SK-N-SH treated with all-trans-retinoic acid at 6 μM for 48 hours (cell line): ENCODE data around the gene TRIM47.

ENCODE experiments used
- ATAC-seq: fragments of 200-7000 bp; cut with Tn5 transposase; 3 replicates; pipeline ENCODE4 v1.9.1; 2020; ENCODE audit warnings: mild to moderate bottlenecking, moderate library complexity
- ARNTL ChIP-seq: fragments of 450-650 bp; formaldehyde crosslinking; IDR thresholded peaks from 2 replicates; pipeline ENCODE4 v1.5.0; 2020; ENCODE audit warnings: low read depth, mild to moderate bottlenecking, moderate library complexity, borderline replicate concordance
- BACH2 ChIP-seq: fragments of 250-450 bp; sonication (Bioruptor Pico); IDR thresholded peaks from 2 replicates; pipeline ENCODE4 v1.9.0; 2021; ENCODE audit warnings: mild to moderate bottlenecking, borderline replicate concordance
- GLIS3 ChIP-seq: fragments of 250-450 bp; sonication (Bioruptor Pico); IDR thresholded peaks from 2 replicates; pipeline ENCODE4 v1.5.0; 2020; ENCODE audit warnings: mild to moderate bottlenecking, moderate library complexity
- ISL1 ChIP-seq: fragments of 250-450 bp; sonication (Bioruptor Pico); IDR thresholded peaks from 2 replicates; pipeline ENCODE4 v2.1.2; 2022; ENCODE audit warnings: mild to moderate bottlenecking, moderate library complexity
- PPARA ChIP-seq: fragments of 250-450 bp; sonication (Bioruptor Pico); IDR thresholded peaks from 2 replicates; pipeline ENCODE4 v1.5.0; 2020; ENCODE audit warnings: mild to moderate bottlenecking, borderline replicate concordance
- RARB ChIP-seq: fragments of 250-450 bp; sonication (Bioruptor Pico); IDR thresholded peaks from 2 replicates; pipeline ENCODE4 v1.8.0; 2021; ENCODE audit warnings: mild to moderate bottlenecking, moderate library complexity
- SNAI2 ChIP-seq: fragments of 250-450 bp; sonication (Bioruptor Pico); IDR thresholded peaks from 2 replicates; pipeline ENCODE4 v1.5.0; 2020; ENCODE audit warnings: mild to moderate bottlenecking, moderate library complexity
- TCF4 ChIP-seq: fragments of 250-450 bp; sonication (Bioruptor Pico); IDR thresholded peaks from 2 replicates; pipeline ENCODE4 v1.8.0; 2021; ENCODE audit warnings: mild to moderate bottlenecking, moderate library complexity, borderline replicate concordance
- TOX ChIP-seq: fragments of 250-450 bp; sonication (Bioruptor Pico); IDR thresholded peaks from 2 replicates; pipeline ENCODE4 v1.8.0; 2021; ENCODE audit warnings: mild to moderate bottlenecking, moderate library complexity, borderline replicate concordance
- ZC3H10 ChIP-seq: fragments of 250-450 bp; sonication (Bioruptor Pico); IDR thresholded peaks from 2 replicates; pipeline ENCODE4 v1.5.1; 2021; ENCODE audit warnings: mild to moderate bottlenecking, moderate library complexity
- ZFP3 ChIP-seq: fragments of 250-450 bp; sonication (Bioruptor Pico); IDR thresholded peaks from 2 replicates; pipeline ENCODE4 v1.5.0; 2020; ENCODE audit warnings: mild to moderate bottlenecking, moderate library complexity
- ZFP30 ChIP-seq: fragments of 450-650 bp; formaldehyde crosslinking; IDR thresholded peaks from 2 replicates; pipeline ENCODE4 v1.5.0; 2022; ENCODE audit warnings: mild to moderate bottlenecking, moderate library complexity
- ZNF565 ChIP-seq: fragments of 450-650 bp; formaldehyde crosslinking; conservative IDR thresholded peaks from 2 replicates; pipeline ENCODE4 v1.5.0; 2020; ENCODE audit warnings: low read depth, mild to moderate bottlenecking, moderate library complexity
- ZNF70 ChIP-seq: fragments of 450-650 bp; formaldehyde crosslinking; IDR thresholded peaks from 2 replicates; pipeline ENCODE4 v1.5.0; 2020; ENCODE audit warnings: mild to moderate bottlenecking, moderate library complexity
- ZNF8 ChIP-seq: fragments of 450-650 bp; formaldehyde crosslinking; IDR thresholded peaks from 2 replicates; pipeline ENCODE4 v1.5.0; 2020; ENCODE audit warnings: mild to moderate bottlenecking, moderate library complexity
- TF ChIP-seq, protein P1 (sequence below): fragments of 250-450 bp; sonication (Bioruptor Pico); IDR thresholded peaks from 2 replicates; pipeline ENCODE4 v1.5.1; 2021; ENCODE audit warnings: mild to moderate bottlenecking, moderate library complexity
- TF ChIP-seq, protein P2 (sequence below): fragments of 250-450 bp; sonication (Bioruptor Pico); IDR thresholded peaks from 2 replicates; pipeline ENCODE4 v1.5.1; 2020; ENCODE audit warnings: low read depth, mild to moderate bottlenecking, moderate library complexity
- TF ChIP-seq, protein P3 (sequence below): fragments of 250-450 bp; sonication (Bioruptor Pico); IDR thresholded peaks from 2 replicates; pipeline ENCODE4 v1.8.0; 2020; ENCODE audit warnings: mild to moderate bottlenecking, moderate library complexity, borderline replicate concordance
- TF ChIP-seq, protein P4 (sequence below): fragments of 250-450 bp; sonication (Bioruptor Pico); IDR thresholded peaks from 2 replicates; pipeline ENCODE4 v1.5.0; 2020; ENCODE audit warnings: mild to moderate bottlenecking, moderate library complexity
- TF ChIP-seq, protein P5 (sequence below): fragments of 250-450 bp; sonication (Bioruptor Pico); IDR thresholded peaks from 2 replicates; pipeline ENCODE4 v1.8.0; 2021; ENCODE audit warnings: low read depth, mild to moderate bottlenecking, moderate library complexity, borderline replicate concordance

Gene TRIM47

DNA sequence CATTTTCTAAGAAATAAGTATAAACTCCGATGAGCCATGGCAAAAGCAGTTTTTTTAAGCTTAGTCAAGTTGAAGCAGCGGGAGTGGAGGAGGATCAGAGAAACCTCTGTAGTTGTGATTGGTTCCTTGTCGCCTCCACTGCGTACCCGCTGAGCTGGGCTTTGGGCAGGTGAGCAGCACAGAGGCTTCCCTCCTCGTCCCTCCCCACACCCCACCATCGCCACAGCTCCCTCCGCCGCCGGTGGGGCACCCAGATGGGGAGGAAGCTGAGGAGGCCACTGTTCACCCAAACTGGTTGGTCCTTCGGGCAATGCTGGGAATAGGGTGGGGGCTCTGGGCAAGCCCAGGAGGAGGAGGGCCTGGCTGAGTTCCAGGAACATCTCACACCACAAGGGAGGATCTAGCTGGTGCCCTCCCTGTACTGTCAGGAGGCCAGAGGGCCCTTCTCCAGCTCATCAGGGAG lies 31.5 kb upstream of the TRIM47 start:
- no peak for ATAC-seq

DNA sequence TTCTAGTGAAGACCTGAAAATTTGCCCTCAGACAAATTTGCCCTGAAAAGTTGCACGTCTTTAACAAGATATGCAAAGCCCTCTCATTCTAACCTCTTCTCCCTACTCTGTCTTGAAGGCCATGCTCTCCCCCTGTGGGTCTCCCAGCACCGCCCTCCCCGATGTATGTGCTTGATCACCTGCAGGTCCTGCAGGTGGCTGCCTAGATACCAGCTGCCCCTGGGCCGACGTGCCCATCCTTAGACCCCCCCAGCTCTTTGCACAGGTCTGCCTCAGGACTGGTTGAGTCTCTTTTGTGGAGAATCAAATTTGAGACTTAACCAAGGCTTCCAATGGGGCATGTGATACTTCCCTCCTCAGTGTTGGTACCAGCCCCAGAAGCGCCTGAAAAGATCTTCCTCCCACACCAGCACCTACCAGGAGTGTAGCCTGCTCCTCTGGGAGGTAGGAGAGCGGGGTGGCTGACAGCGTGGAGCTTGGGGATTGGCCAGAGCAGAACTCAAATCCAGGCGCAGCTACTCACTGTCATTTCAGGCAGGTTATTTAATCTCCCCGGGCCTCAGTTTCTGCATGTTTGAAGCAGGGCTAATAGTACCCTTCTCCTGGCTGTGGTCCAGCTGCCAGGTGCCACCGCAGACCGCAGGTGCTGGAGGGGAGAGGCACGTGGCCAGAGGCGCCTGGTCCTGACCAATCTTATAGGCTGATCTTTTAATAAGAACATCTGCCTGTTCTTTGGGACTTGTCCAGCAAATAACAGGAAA lies 30.9 kb upstream of the TRIM47 start:
- no peak for TF ChIP-seq ARNTL (CRISPR knock-in tag)
- no peak for TF ChIP-seq ISL1 (CRISPR knock-in tag)
- TF ChIP-seq ZNF70 (CRISPR knock-in tag), result no peak
- TF ChIP-seq ZNF565, result no peak
- TF ChIP-seq, protein P1, sequence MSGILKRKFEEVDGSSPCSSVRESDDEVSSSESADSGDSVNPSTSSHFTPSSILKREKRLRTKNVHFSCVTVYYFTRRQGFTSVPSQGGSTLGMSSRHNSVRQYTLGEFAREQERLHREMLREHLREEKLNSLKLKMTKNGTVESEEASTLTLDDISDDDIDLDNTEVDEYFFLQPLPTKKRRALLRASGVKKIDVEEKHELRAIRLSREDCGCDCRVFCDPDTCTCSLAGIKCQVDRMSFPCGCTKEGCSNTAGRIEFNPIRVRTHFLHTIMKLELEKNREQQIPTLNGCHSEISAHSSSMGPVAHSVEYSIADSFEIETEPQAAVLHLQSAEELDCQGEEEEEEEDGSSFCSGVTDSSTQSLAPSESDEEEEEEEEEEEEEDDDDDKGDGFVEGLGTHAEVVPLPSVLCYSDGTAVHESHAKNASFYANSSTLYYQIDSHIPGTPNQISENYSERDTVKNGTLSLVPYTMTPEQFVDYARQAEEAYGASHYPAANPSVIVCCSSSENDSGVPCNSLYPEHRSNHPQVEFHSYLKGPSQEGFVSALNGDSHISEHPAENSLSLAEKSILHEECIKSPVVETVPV (CRISPR knock-in tag), result no peak
- TF ChIP-seq, protein P2, sequence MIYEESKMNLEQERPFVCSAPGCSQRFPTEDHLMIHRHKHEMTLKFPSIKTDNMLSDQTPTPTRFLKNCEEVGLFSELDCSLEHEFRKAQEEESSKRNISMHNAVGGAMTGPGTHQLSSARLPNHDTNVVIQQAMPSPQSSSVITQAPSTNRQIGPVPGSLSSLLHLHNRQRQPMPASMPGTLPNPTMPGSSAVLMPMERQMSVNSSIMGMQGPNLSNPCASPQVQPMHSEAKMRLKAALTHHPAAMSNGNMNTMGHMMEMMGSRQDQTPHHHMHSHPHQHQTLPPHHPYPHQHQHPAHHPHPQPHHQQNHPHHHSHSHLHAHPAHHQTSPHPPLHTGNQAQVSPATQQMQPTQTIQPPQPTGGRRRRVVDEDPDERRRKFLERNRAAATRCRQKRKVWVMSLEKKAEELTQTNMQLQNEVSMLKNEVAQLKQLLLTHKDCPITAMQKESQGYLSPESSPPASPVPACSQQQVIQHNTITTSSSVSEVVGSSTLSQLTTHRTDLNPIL (CRISPR knock-in tag), result no peak
- no peak for TF ChIP-seq RARB (CRISPR knock-in tag)
- TF ChIP-seq TCF4, result no peak
- TF ChIP-seq SNAI2 (CRISPR knock-in tag), result no peak
- no peak for TF ChIP-seq GLIS3 (CRISPR knock-in tag)
- TF ChIP-seq ZC3H10 (CRISPR knock-in tag), result no peak
- no peak for TF ChIP-seq PPARA (CRISPR knock-in tag)
- no peak for TF ChIP-seq BACH2 (CRISPR knock-in tag)
- no peak for TF ChIP-seq ZFP30
- TF ChIP-seq, protein P3, sequence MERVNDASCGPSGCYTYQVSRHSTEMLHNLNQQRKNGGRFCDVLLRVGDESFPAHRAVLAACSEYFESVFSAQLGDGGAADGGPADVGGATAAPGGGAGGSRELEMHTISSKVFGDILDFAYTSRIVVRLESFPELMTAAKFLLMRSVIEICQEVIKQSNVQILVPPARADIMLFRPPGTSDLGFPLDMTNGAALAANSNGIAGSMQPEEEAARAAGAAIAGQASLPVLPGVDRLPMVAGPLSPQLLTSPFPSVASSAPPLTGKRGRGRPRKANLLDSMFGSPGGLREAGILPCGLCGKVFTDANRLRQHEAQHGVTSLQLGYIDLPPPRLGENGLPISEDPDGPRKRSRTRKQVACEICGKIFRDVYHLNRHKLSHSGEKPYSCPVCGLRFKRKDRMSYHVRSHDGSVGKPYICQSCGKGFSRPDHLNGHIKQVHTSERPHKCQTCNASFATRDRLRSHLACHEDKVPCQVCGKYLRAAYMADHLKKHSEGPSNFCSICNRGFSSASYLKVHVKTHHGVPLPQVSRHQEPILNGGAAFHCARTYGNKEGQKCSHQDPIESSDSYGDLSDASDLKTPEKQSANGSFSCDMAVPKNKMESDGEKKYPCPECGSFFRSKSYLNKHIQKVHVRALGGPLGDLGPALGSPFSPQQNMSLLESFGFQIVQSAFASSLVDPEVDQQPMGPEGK (CRISPR knock-in tag), result no peak
- TF ChIP-seq ZFP3 (CRISPR knock-in tag), result no peak
- TF ChIP-seq ZNF8 (CRISPR knock-in tag), result no peak
- TF ChIP-seq, protein P4, sequence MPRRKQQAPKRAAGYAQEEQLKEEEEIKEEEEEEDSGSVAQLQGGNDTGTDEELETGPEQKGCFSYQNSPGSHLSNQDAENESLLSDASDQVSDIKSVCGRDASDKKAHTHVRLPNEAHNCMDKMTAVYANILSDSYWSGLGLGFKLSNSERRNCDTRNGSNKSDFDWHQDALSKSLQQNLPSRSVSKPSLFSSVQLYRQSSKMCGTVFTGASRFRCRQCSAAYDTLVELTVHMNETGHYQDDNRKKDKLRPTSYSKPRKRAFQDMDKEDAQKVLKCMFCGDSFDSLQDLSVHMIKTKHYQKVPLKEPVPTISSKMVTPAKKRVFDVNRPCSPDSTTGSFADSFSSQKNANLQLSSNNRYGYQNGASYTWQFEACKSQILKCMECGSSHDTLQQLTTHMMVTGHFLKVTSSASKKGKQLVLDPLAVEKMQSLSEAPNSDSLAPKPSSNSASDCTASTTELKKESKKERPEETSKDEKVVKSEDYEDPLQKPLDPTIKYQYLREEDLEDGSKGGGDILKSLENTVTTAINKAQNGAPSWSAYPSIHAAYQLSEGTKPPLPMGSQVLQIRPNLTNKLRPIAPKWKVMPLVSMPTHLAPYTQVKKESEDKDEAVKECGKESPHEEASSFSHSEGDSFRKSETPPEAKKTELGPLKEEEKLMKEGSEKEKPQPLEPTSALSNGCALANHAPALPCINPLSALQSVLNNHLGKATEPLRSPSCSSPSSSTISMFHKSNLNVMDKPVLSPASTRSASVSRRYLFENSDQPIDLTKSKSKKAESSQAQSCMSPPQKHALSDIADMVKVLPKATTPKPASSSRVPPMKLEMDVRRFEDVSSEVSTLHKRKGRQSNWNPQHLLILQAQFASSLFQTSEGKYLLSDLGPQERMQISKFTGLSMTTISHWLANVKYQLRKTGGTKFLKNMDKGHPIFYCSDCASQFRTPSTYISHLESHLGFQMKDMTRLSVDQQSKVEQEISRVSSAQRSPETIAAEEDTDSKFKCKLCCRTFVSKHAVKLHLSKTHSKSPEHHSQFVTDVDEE (CRISPR knock-in tag), result no peak
- ATAC-seq, result no peak

More for the DNA sequence above, 31.5 kb upstream of the TRIM47 start:
- TF ChIP-seq TCF4 (no peak), TOX (no peak), ZNF8 (CRISPR knock-in tag) (no peak)
- TF ChIP-seq, protein P5, sequence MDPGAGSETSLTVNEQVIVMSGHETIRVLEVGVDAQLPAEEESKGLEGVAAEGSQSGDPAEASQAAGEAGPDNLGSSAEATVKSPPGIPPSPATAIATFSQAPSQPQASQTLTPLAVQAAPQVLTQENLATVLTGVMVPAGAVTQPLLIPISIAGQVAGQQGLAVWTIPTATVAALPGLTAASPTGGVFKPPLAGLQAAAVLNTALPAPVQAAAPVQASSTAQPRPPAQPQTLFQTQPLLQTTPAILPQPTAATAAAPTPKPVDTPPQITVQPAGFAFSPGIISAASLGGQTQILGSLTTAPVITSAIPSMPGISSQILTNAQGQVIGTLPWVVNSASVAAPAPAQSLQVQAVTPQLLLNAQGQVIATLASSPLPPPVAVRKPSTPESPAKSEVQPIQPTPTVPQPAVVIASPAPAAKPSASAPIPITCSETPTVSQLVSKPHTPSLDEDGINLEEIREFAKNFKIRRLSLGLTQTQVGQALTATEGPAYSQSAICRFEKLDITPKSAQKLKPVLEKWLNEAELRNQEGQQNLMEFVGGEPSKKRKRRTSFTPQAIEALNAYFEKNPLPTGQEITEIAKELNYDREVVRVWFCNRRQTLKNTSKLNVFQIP (CRISPR knock-in tag), result no peak

DNA sequence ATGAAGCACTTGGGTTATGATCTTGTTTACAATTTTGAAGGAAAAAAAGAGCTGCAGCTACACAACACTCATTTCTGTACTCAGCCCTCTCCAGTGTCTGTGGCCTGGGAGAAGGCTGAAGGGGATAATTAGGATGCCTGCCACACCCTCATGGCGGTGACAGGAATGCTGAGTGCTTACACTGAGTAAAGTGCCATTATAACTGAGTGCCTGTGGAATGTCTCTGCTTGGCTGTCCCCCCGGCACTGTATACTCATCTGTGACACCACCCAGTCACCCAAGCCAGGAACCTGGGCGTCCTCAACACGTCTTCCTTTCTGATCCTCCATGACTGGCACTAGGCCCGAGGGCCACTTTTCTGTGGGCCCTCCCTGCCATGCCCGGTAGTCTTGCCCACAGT lies 29.8 kb upstream of the TRIM47 start:
- no peak for TF ChIP-seq ZNF70 (CRISPR knock-in tag)
- TF ChIP-seq ARNTL (CRISPR knock-in tag), result no peak
- no peak for TF ChIP-seq ZFP3 (CRISPR knock-in tag)
- TF ChIP-seq ISL1 (CRISPR knock-in tag), result no peak
- no peak for ATAC-seq
